HepG2 (cell line): ENCODE measurements around the gene HLA-DOA. TPM values are rescaled to one million over a fixed set of nuclear protein-coding genes. Genes with fewer than 3 reads are reported as not detected.

ENCODE experiments used
- ARHGAP35 ChIP-seq: sonication (generic); formaldehyde crosslinking; IDR thresholded peaks from 2 replicates; pipeline ENCODE4 v1.9.0; 2022; ENCODE audit warnings: mild to moderate bottlenecking, inconsistent platforms, moderate library complexity, missing genetic modification reagents, borderline replicate concordance
- CC2D1A ChIP-seq: sonication (generic); formaldehyde crosslinking; IDR thresholded peaks from 2 replicates; pipeline ENCODE4 v1.8.1; 2023; ENCODE audit warnings: mild to moderate bottlenecking, missing genetic modification reagents
- HNRNPH1 ChIP-seq: fragments of 200-400 bp; formaldehyde crosslinking; optimal IDR thresholded peaks from 2 replicates; pipeline ENCODE3; 2017; ENCODE audit warnings: mild to moderate bottlenecking, low read depth, low read length
- MED8 ChIP-seq: sonication (generic); formaldehyde crosslinking; IDR thresholded peaks from 2 replicates; pipeline ENCODE4 v1.8.1; 2023; ENCODE audit warnings: mild to moderate bottlenecking, missing genetic modification reagents; ENCODE audit not compliant: insufficient replicate concordance
- PTBP1 ChIP-seq: fragments of 200-400 bp; formaldehyde crosslinking; IDR thresholded peaks from 2 replicates; pipeline ENCODE4 v1.6.1; 2018; ENCODE audit warnings: low read length, low read depth; ENCODE audit not compliant: poor library complexity, severe bottlenecking
- RAD51 ChIP-seq: fragments of 450-650 bp; IDR thresholded peaks from 2 replicates; pipeline ENCODE4 v1.6.1; 2016; ENCODE audit warnings: borderline replicate concordance
- SNRNP70 ChIP-seq: fragments of 200-400 bp; formaldehyde crosslinking; IDR thresholded peaks from 2 replicates; pipeline ENCODE4 v1.6.1; 2017; ENCODE audit warnings: mild to moderate bottlenecking, low read depth, low read length, moderate library complexity
- TMF1 ChIP-seq: sonication (generic); formaldehyde crosslinking; IDR thresholded peaks from 2 replicates; pipeline ENCODE4 v1.8.1; 2022; ENCODE audit warnings: low read depth, missing genetic modification reagents
- WIZ ChIP-seq: sonication (generic); formaldehyde crosslinking; IDR thresholded peaks from 2 replicates; pipeline ENCODE4 v1.5.1; 2020; ENCODE audit warnings: mild to moderate bottlenecking, missing genetic modification reagents
- ZBTB21 ChIP-seq: sonication (generic); formaldehyde crosslinking; IDR thresholded peaks from 2 replicates; pipeline ENCODE4 v1.4.0; 2020; ENCODE audit warnings: missing genetic modification reagents
- ZFP90 ChIP-seq: sonication (generic); formaldehyde crosslinking; IDR thresholded peaks from 2 replicates; pipeline ENCODE4 v1.8.0; 2022; ENCODE audit warnings: missing genetic modification reagents, mild to moderate bottlenecking, inconsistent platforms, borderline replicate concordance
- ZNF263 ChIP-seq: sonication (generic); formaldehyde crosslinking; IDR thresholded peaks from 2 replicates; pipeline ENCODE4 v1.4.0; 2020; ENCODE audit warnings: missing genetic modification reagents
- ZNF383 ChIP-seq: sonication (generic); formaldehyde crosslinking; IDR thresholded peaks from 2 replicates; pipeline ENCODE4 v1.4.0; 2020; ENCODE audit warnings: missing genetic modification reagents, mild to moderate bottlenecking, borderline replicate concordance
- ZNF550 ChIP-seq: sonication (generic); formaldehyde crosslinking; IDR thresholded peaks from 2 replicates; pipeline ENCODE4 v1.4.0; 2020; ENCODE audit warnings: mild to moderate bottlenecking, missing genetic modification reagents, borderline replicate concordance
- ZNF670 ChIP-seq: sonication (generic); formaldehyde crosslinking; IDR thresholded peaks from 2 replicates; pipeline ENCODE4 v1.8.0; 2022; ENCODE audit warnings: mild to moderate bottlenecking, missing genetic modification reagents, borderline replicate concordance
- ZNF772 ChIP-seq: sonication (generic); formaldehyde crosslinking; IDR thresholded peaks from 2 replicates; pipeline ENCODE4 v1.5.0; 2020; ENCODE audit warnings: mild to moderate bottlenecking, missing genetic modification reagents
- polyA plus RNA-seq, 8 experiments: library from polyadenylated mRNA; depleted of rRNA in 3 of 8; stranded (reverse) in 7 of 8; unstranded in 1 of 8; fragments of >200 nt; fragmentation: Illumina TruSeq in 4 of 8; extraction: Trizol in 4 of 8; gene quantifications; 2 replicates each; pipeline versions ENCODE4 v1.2.1 to v1.2.3, GENCODE V29; 2011 to 2016; ENCODE audit warnings: low read depth in 4 of 8, missing spikeins in 1 of 8, mixed read lengths in 1 of 8; ENCODE audit not compliant: insufficient read depth in 1 of 8
- total RNA-seq, 5 experiments: library from RNA; depleted of rRNA; stranded (reverse); fragments of >200 nt; fragmentation: Illumina TruSeq; extraction: Trizol; gene quantifications; 2 replicates each; pipeline ENCODE4 v1.2.3, GENCODE V29; 2016; ENCODE audit warnings: low read depth in 1 of 5
- TF ChIP-seq, protein P1 (sequence below), 2 experiments: IDR thresholded peaks; 2 replicates each; pipeline ENCODE4 v1.6.1; 2011 to 2012; ENCODE audit warnings: low read length in 2 of 2, borderline replicate concordance in 1 of 2, low read depth in 1 of 2, mild to moderate bottlenecking in 1 of 2, moderate library complexity in 1 of 2
- TF ChIP-seq, protein P2 (sequence below): sonication (generic); formaldehyde crosslinking; conservative IDR thresholded peaks from 2 replicates; pipeline ENCODE4 v1.4.0; 2020; ENCODE audit warnings: missing genetic modification reagents
- TF ChIP-seq, protein P3 (sequence below): sonication (generic); formaldehyde crosslinking; IDR thresholded peaks from 2 replicates; pipeline ENCODE4 v1.5.0; 2020; ENCODE audit warnings: missing genetic modification reagents
- TF ChIP-seq, protein P4 (sequence below): sonication (generic); formaldehyde crosslinking; IDR thresholded peaks from 2 replicates; pipeline ENCODE4 v1.5.0; 2020; ENCODE audit warnings: mild to moderate bottlenecking, missing genetic modification reagents
- TF ChIP-seq, protein P5 (sequence below): sonication (generic); formaldehyde crosslinking; conservative IDR thresholded peaks from 2 replicates; pipeline ENCODE4 v1.8.0; 2022; ENCODE audit warnings: missing genetic modification reagents

HLA-DOA gene
- total and polyA plus RNA-seq, 2 of the 13 experiments (the other 11 are each of a cell fraction or from before 2014, with no cell fraction given): 0.03 to 0.09 TPM

DNA sequence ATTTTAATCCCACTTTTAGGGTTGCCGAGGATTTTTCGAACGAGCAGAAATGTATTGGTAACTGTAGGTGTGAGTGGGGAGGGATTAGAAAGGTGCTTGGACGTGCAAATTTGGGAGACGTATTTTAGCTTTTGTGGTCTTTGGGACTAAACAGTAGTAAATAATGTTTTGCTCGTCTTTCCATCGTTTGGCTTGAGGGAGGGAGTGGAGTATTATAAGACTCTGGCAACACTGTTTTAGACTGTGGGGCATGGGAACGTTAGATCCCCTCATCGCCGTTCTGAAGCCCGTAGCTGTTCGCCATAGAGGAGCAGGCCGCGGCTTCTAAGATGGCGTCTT lies 38.2 kb downstream of the HLA-DOA start (continued):
- TF ChIP-seq CC2D1A (CRISPR knock-in tag) (no peak), TMF1 (CRISPR knock-in tag) (no peak), HNRNPH1 (no peak), ZNF772 (no peak), ZNF670 (0 out of 2 replicates have a peak, but pooled peaks have one; percentile 63), ZBTB21 (CRISPR knock-in tag) (no peak), PTBP1 (no peak), WIZ (CRISPR knock-in tag) (no peak), SNRNP70 (no peak), RAD51 (no peak), ZFP90 (CRISPR knock-in tag) (no peak), MED8 (no peak), ZNF263 (no peak), ZNF383 (0 out of 2 replicates have a peak, but pooled peaks have one; percentile 27), ARHGAP35 (CRISPR knock-in tag) (no peak), ZNF550 (CRISPR knock-in tag) (no peak)
- TF ChIP-seq, protein P1, sequence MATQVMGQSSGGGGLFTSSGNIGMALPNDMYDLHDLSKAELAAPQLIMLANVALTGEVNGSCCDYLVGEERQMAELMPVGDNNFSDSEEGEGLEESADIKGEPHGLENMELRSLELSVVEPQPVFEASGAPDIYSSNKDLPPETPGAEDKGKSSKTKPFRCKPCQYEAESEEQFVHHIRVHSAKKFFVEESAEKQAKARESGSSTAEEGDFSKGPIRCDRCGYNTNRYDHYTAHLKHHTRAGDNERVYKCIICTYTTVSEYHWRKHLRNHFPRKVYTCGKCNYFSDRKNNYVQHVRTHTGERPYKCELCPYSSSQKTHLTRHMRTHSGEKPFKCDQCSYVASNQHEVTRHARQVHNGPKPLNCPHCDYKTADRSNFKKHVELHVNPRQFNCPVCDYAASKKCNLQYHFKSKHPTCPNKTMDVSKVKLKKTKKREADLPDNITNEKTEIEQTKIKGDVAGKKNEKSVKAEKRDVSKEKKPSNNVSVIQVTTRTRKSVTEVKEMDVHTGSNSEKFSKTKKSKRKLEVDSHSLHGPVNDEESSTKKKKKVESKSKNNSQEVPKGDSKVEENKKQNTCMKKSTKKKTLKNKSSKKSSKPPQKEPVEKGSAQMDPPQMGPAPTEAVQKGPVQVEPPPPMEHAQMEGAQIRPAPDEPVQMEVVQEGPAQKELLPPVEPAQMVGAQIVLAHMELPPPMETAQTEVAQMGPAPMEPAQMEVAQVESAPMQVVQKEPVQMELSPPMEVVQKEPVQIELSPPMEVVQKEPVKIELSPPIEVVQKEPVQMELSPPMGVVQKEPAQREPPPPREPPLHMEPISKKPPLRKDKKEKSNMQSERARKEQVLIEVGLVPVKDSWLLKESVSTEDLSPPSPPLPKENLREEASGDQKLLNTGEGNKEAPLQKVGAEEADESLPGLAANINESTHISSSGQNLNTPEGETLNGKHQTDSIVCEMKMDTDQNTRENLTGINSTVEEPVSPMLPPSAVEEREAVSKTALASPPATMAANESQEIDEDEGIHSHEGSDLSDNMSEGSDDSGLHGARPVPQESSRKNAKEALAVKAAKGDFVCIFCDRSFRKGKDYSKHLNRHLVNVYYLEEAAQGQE (IDR thresholded peaks at IDR 0.05; ENCODE audit: borderline replicate concordance in 1 of 2, low read depth in 1 of 2, low read length in 2 of 2): no peak
- TF ChIP-seq, protein P2, sequence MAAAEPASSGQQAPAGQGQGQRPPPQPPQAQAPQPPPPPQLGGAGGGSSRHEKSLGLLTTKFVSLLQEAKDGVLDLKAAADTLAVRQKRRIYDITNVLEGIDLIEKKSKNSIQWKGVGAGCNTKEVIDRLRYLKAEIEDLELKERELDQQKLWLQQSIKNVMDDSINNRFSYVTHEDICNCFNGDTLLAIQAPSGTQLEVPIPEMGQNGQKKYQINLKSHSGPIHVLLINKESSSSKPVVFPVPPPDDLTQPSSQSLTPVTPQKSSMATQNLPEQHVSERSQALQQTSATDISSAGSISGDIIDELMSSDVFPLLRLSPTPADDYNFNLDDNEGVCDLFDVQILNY (CRISPR knock-in tag): no peak
- TF ChIP-seq, protein P3, sequence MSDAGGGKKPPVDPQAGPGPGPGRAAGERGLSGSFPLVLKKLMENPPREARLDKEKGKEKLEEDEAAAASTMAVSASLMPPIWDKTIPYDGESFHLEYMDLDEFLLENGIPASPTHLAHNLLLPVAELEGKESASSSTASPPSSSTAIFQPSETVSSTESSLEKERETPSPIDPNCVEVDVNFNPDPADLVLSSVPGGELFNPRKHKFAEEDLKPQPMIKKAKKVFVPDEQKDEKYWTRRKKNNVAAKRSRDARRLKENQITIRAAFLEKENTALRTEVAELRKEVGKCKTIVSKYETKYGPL (CRISPR knock-in tag): no peak
- TF ChIP-seq, protein P4, sequence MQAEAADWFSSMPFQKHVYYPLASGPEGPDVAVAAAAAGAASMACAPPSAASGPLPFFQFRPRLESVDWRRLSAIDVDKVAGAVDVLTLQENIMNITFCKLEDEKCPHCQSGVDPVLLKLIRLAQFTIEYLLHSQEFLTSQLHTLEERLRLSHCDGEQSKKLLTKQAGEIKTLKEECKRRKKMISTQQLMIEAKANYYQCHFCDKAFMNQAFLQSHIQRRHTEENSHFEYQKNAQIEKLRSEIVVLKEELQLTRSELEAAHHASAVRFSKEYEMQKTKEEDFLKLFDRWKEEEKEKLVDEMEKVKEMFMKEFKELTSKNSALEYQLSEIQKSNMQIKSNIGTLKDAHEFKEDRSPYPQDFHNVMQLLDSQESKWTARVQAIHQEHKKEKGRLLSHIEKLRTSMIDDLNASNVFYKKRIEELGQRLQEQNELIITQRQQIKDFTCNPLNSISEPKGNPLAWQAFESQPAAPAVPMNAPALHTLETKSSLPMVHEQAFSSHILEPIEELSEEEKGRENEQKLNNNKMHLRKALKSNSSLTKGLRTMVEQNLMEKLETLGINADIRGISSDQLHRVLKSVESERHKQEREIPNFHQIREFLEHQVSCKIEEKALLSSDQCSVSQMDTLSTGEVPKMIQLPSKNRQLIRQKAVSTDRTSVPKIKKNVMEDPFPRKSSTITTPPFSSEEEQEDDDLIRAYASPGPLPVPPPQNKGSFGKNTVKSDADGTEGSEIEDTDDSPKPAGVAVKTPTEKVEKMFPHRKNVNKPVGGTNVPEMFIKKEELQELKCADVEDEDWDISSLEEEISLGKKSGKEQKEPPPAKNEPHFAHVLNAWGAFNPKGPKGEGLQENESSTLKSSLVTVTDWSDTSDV (CRISPR knock-in tag): no peak
- TF ChIP-seq, protein P5, sequence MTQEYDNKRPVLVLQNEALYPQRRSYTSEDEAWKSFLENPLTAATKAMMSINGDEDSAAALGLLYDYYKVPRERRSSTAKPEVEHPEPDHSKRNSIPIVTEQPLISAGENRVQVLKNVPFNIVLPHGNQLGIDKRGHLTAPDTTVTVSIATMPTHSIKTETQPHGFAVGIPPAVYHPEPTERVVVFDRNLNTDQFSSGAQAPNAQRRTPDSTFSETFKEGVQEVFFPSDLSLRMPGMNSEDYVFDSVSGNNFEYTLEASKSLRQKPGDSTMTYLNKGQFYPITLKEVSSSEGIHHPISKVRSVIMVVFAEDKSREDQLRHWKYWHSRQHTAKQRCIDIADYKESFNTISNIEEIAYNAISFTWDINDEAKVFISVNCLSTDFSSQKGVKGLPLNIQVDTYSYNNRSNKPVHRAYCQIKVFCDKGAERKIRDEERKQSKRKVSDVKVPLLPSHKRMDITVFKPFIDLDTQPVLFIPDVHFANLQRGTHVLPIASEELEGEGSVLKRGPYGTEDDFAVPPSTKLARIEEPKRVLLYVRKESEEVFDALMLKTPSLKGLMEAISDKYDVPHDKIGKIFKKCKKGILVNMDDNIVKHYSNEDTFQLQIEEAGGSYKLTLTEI: no peak
